Activated CD8-positive, alpha-beta memory T cell treated with anti-CD3 and anti-CD28 coated beads, Interleukin-2, amount 50 U/mL, for 1 hour (primary cell): Measurements from ENCODE around the gene ARGFX.
"Not testable (repeated sequence)": the region's sequence is repeated elsewhere in the genome, so short reads cannot be mapped to it uniquely, and the experiment has no call there.

Source experiments
- DNase-seq: peaks from one replicate; pipeline ENCODE4 v3.0.0-alpha.2; 2020; ENCODE audit errors: extremely low read depth

ARGFX gene

DNA sequence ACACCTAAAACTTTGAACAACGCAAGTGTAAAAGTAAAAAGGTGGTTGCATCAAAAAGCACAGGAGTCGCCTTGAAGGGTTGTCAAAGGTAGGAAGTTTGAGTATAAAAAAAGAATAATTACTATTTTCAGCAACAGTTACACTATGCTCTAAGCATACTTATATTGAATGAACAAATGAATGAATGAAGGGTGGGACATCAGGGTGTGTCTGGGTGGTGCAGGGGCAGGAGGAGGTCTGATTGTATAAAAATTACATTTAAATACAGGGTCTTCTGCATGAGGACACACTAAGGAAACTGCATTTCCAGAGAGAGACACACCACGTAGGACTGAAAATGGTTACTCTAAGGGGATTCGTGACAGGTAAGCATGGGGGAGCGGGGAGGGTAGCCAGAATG lies at the start of gene ARGFX:
ARGFX (plus strand) TSS at position 301 of the 400 bp plus-strand sequence. CDS start 2,765 bp downstream, outside the sequence.
- no peak for DNase-seq

DNA sequence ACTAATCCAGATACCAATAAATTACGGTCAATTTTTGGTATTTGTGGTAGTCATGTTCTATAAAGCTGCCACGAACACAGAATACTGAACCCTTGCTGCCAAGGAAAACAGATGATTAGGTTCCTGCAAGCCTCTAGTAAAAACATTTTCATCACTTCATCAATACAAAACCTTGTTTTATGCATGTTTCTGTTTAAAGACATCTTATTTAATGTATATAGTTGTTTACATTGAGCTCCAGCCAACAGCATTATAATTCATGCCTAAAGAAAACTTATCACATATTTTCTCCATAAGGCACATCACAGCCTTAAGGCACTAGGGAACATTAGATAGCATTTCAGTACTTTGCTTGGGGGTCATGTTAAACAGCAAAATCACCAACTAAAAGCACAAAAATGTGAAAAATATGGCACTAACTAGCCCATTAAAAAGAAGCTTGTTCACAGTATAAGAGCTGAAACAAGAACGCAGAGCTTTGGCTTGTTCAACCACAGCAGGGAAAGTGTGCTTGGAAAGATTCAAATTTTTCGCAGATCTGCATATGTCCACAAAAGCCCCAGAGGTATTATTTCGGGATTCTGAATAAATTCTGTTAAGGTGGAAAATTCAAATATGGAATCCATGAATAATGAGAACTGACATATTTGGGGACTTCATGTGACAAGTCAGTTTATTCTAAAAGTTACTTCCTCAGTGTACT lies 49.6 kb upstream of the ARGFX start:
- no peak for DNase-seq

DNA sequence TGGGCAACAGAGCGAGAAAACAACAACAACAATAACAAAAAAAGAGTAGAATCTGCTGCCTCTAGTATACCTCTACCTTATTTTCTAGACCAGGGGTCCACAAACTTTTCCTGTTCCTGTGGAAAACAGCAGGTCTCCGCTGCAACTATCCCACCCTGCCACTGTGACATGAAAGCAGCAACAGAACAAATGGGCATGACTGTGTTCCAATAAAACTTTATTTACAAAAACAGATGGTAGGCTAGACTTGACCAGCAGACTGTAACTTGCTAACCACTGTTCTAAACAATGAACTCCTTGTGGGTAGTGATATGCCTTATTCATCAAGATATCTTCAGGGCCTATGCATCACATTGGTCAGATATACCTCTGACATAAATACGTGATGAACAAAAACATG lies 47.2 kb upstream of the ARGFX start:
- no peak for DNase-seq

- no peak for DNase-seq
These were observed 38.4 kb upstream of the ARGFX start for GRCh38 chr3:121529308-121529707.

- no peak for DNase-seq
These were observed 36.5 kb upstream of the ARGFX start for GRCh38 chr3:121531269-121531668.

GRCh38 chr3:121542924-121543323 lies 24.8 kb upstream of the ARGFX start:
- DNase-seq = no peak

- no peak for DNase-seq
These were observed 22.6 kb upstream of the ARGFX start for GRCh38 chr3:121545049-121545573.

- DNase-seq = peak; percentile 70
These were observed 21.9 kb upstream of the ARGFX start, which contains the start of gene POLQ for GRCh38 chr3:121545574-121546455. POLQ (minus strand) TSS chr3:121545988; CDS start chr3:121545877, 111 bp downstream.

GRCh38 chr3:121552379-121552778 lies 15.4 kb upstream of the ARGFX start:
- no peak for DNase-seq

DNA sequence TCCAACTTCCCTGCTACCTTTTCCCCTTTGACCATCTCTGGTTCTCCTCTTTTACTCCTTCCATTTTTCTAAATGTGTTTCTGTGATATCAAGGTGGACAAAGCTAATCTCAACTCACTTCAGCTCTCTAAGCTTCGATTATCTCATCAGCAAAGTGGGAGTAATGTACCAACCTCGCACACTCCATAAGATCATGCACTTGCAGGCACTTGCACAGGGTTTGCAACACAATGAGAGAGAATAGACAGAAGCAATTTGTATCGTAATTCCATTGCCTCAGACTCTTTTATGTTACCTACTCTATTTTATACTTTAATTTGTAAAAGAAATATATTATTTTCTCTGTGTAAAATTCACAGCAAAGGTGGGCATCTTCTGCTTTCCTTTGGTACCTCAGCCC lies 15.0 kb upstream of the ARGFX start:
- DNase-seq = no peak

DNA sequence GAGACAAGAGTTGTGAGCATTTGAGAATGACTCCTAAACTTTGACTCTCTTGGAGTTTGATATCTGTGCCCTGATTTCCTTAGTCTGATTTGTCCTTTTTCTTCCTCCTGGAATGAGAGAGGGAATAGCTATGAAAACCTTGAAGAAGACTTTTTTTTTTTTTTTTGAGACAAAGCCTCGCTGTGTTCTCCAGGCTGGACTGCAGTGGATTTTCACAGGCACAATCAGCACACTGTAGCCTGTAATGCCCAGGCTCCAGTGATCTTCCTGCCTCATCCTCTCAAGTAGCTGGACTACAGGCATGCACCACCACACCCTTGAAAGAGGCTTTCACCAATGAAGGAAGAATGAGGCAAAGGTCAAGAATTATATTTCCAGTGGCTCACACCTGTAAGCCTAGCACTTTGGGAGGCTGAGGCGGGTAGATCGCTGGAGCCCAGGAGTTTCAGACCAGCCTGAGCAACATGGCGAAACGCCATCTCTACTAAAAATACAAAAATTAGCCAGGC lies 10.3 kb upstream of the ARGFX start:
- DNase-seq = no peak

DNA sequence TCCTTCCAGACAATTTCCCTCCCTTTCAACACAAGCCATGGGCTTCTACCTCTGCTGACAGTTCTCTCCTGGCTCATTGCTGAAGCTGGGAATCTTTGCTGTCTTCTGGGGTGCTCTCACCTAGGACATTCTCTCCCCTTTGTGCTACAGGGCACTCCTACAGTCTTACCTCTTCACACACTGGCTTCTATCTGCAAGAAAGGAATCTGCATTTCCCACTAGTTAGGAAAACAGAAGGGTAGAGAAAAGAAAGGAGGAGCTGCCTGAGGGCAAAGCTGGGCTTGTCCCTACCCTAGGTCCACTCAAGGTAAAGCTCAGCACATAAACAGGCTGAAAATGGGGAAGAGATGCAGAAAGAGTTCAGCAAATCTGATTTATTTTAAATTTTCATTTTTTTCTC lies 5.6 kb upstream of the ARGFX start:
- DNase-seq = no peak

GRCh38 chr3:121566773-121567172 lies 976 bp upstream of the ARGFX start:
- no peak for DNase-seq

GRCh38 chr3:121574449-121574848 lies 6.7 kb downstream of the ARGFX start:
- DNase-seq = no peak

- DNase-seq = no peak
These were observed 13.9 kb downstream of the ARGFX start for GRCh38 chr3:121581691-121582090.

- no peak for DNase-seq
These were observed 16.7 kb downstream of the ARGFX start for GRCh38 chr3:121584418-121584817.

- DNase-seq = no peak
These were observed 25.3 kb downstream of the ARGFX start, which contains the start of gene FBXO40 for GRCh38 chr3:121592856-121593702. FBXO40 (plus strand) TSS chr3:121593379; CDS start chr3:121620576, 27,197 bp downstream.

GRCh38 chr3:121593806-121594205 lies 26.1 kb downstream of the ARGFX start:
- DNase-seq = not testable (repeated sequence)

GRCh38 chr3:121594850-121595249 lies 27.1 kb downstream of the ARGFX start:
- no peak for DNase-seq

DNA sequence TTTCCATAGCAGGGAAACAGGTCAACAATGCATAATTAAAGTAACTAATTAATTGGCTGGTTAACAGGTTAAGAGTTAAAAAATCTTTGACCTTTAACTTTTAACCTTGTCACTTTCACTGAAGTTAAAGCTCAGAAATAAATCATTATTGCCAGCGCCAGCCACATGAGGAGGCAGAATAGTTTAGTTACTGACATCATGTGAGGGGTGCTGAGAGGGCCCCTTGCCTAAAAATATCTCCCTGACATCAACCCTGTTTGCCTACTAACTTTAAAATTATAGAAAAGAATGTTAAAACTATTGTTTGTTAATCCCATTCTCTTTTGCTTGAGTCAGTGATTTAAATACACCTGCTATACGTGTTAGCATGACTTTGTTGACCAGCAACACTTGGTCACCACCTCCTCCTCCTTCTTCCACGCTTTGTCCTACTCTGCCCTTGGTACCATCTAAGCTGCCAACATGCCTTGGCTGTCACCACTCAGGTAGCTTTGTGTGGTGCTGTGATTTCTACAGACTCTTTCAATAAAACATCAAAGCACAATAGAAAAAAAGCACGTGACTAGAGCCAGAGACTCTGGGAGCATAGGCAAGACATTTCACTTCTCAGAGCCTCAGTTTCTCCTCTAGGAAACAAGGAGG lies 28.1 kb downstream of the ARGFX start:
- DNase-seq = no peak

DNA sequence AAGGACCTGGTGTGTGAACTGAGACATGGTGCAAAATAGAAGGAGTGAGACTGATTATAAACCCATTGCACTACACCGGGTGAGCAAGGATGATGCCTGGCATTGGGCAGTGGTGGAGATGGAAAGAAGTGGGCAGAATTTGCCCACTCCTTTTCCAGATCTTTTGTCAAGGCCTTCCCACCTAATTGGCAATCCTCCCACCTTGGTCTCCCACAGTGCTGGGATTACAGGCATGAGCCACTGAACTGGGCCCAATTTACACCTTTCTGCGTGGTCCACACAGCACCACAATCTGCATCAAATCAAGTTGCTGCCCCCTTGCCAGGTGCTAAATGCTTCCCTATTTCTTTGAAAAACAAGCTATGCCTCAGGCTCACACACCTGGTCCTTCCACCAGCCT lies 30.8 kb downstream of the ARGFX start:
- no peak for DNase-seq
